ENCODE data around the gene KLHL6. TPM values are rescaled to one million over a fixed set of nuclear protein-coding genes. Genes with fewer than 3 reads are reported as not detected.

Gene KLHL6
- total and polyA plus RNA-seq, 2 of the 8 experiments (the other 6 are each of a cell fraction or from before 2014, with no cell fraction given): 0.05 TPM; not detected in 1

GRCh38 chr3:183548262-183548769 lies 7.2 kb downstream of the KLHL6 start:
- POLR2A ChIA-PET (ENCODE audit: partially characterized antibody): interaction anchor here (0.9 to 1.0 kb wide), 2 partner anchors 11 to 336 kb away, joined by 3 read pairs; partner anchors contain the start of gene PARL
- DNase-seq (ENCODE audit: low read depth in 1 of 2, low spot score in 2 of 2): peak in 1 of 2 experiments; percentile 46
- Histone ChIP-seq H3K56ac (replicated peaks; ENCODE audit: insufficient read length, low read depth, low read length) (no peak overlapping the region), H3K9ac (replicated peaks in 1 of 4; ENCODE audit: extremely low read depth in 1 of 4, low read depth in 3 of 4, low read length in 3 of 4) (no peak overlapping the region), H3K79me1 (ENCODE audit: low read depth, low read length) (no peaks in the 10 kb centered on the region), H3K18ac (ENCODE audit: extremely low read depth, low read length) (no peak overlapping the region; the same call in 1 of the 2 replicates), H3K79me2 (ENCODE audit: control insufficient read depth in 1 of 2, insufficient read depth in 2 of 2, low read length in 2 of 2) (no peaks in the 10 kb centered on the region), H3K23me2 (ENCODE audit: low read depth, low read length) (no peaks in the 10 kb centered on the region; the same call in 1 of the 2 replicates), H3K27ac (ENCODE audit: low read depth, low read length) (no peak overlapping the region), H3K4me2 (ENCODE audit: insufficient read depth in 1 of 2, low read depth in 2 of 2, low read length in 2 of 2) (peak overlapping the region in 1 of 2 experiments; percentile 28; a peak in 1 of 4 replicates), H2BK5ac (ENCODE audit: low read depth, low read length) (0 out of 2 replicates have a peak overlapping the region, but pooled peaks have one; percentile 7), H4K20me1 (replicated peaks in 1 of 2; ENCODE audit: control insufficient read depth in 1 of 2, insufficient read depth in 2 of 2, low read length in 2 of 2) (no peaks in the 10 kb centered on the region), H4K5ac (ENCODE audit: insufficient read length, low read depth, low read length) (no peak overlapping the region), H3K4me3 (ENCODE audit: extremely low read depth in 1 of 4, insufficient read depth in 2 of 4, low read depth in 3 of 4, low read length in 4 of 4) (no peak overlapping the region), H3K14ac (ENCODE audit: insufficient read length) (no peak overlapping the region), H2BK20ac (ENCODE audit: low read length) (no peak overlapping the region), H2BK12ac (ENCODE audit: low read depth, low read length) (no peak overlapping the region), H3K27me3 (replicated peaks in 1 of 4; ENCODE audit: control insufficient read depth in 3 of 4, extremely low read depth in 1 of 4, insufficient read depth in 3 of 4, low read length in 3 of 4) (no peaks in the 10 kb centered on the region), H2BK120ac (replicated peaks; ENCODE audit: low read depth, low read length) (no peak overlapping the region), H3K4me1 (replicated peaks in 1 of 4; ENCODE audit: control insufficient read depth in 3 of 4, insufficient read depth in 4 of 4, low read length in 3 of 4) (peaks cover 4 to 13% (median 7%) of the 10 kb centered on the region in 4 experiments), H4K91ac (replicated peaks; ENCODE audit: insufficient read length, low read length) (no peak overlapping the region), H3K36me3 (ENCODE audit: control insufficient read depth in 2 of 4, insufficient read depth in 4 of 4, low read length in 3 of 4) (no peaks in the 10 kb centered on the region), H3K4ac (replicated peaks; ENCODE audit: insufficient read length, low read depth, low read length) (no peak overlapping the region), H2AFZ (ENCODE audit: low read length) (no peak overlapping the region), H2AK5ac (ENCODE audit: low read depth, low read length) (no peak overlapping the region), H3K23ac (ENCODE audit: insufficient read length) (no peak overlapping the region), H3K9me3 (ENCODE audit: insufficient read depth in 2 of 2, low read depth in 1 of 2, low read length in 1 of 2) (no peaks in the 10 kb centered on the region), H2BK15ac (ENCODE audit: low read length) (no peak overlapping the region), H4K8ac (ENCODE audit: extremely low read depth, insufficient read depth, low read length) (no peak overlapping the region)
- WGBS, 2 experiments (ENCODE audit: extremely low coverage in 1 of 2, insufficient coverage in 1 of 2, insufficient read length in 1 of 2, insufficient replicate concordance in 2 of 2, low coverage in 1 of 2, low lambda C conversion rate in 2 of 2, missing lambda C conversion rate in 1 of 2): 68% methylated on average over 2 of the region's 2 CpGs; no CpG with 5 or more reads in 1 of the 2 experiments
- CTCF ChIA-PET (ENCODE audit: partially characterized antibody): interaction anchor here (1.1 to 2.5 kb wide), 5 partner anchors 12 to 89 kb away, joined by 3 to 6 read pairs (median 4); no protein-coding TSS in a partner anchor
- TF ChIP-seq KDM1A (IDR thresholded peaks at IDR 0.05; ENCODE audit: borderline replicate concordance, low read length) (no peak), POU5F1 (IDR thresholded peaks at IDR 0.05; ENCODE audit: low read depth, low read length) (no peak), BRCA1 (IDR thresholded peaks at IDR 0.05; ENCODE audit: low read depth, low read length) (no peak), TAF1 (IDR thresholded peaks at IDR 0.05; ENCODE audit: low read depth, low read length) (peak; percentile 39; the same call in 1 of the 2 replicates), YY1 (IDR thresholded peaks at IDR 0.05; ENCODE audit: low read depth, low read length) (0 out of 2 replicates have a peak, but pooled peaks have one; percentile 19), RFX5 (IDR thresholded peaks at IDR 0.05; ENCODE audit: borderline replicate concordance, low read depth, low read length) (no peak), BCL11A (IDR thresholded peaks at IDR 0.05; ENCODE audit: low read depth in 2 of 2, low read length in 2 of 2) (no peak), HDAC6 (IDR thresholded peaks at IDR 0.05; ENCODE audit: low read depth, low read length) (no peak), SAP30 (IDR thresholded peaks at IDR 0.05; ENCODE audit: insufficient read depth, insufficient replicate concordance, low read length) (no peak), JUND (IDR thresholded peaks at IDR 0.05; ENCODE audit: low read length) (peak; percentile 58; the same call in 1 of the 2 replicates), TEAD4 (IDR thresholded peaks at IDR 0.05; ENCODE audit: low read depth, low read length) (peak; percentile 72)
- FAIRE-seq: peak; percentile 85
